HT-29 (cell line): ENCODE results near the gene IZUMO2. TPM values are rescaled to one million over a fixed set of nuclear protein-coding genes. Genes with fewer than 3 reads are reported as not detected.

ENCODE experiments used
- DNase-seq: peaks from one replicate; pipeline ENCODE4 v3.0.0-alpha.2; 2015; ENCODE audit warnings: low spot score
- total RNA-seq: library from RNA; depleted of rRNA; stranded (reverse); fragments of >200 nt; shearing (Covaris generic); gene quantifications from 2 replicates; pipeline ENCODE4 v1.2.3, GENCODE V29; 2014; rRNA removed

Gene IZUMO2
- not detected in 2 replicates for total RNA-seq

DNA sequence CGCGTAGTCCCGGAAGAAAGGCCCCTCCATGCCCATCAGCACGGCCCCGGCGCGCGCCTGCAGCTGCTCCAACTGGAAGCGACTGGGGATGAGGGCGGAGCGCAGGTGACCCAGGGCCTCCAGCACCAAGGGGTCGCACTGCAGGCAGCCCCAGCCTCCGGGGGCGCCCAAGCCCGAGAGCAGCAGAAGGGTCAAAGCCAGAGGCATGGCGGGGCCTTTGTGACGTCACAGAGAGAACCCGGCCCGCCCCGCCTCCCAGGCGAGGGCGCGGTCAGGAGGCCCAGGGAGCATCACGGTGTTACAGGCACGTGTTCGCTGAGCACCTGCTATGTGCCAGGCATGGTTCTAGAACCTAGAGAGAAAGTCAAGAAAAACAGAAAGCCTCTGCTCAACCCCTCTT lies at the start of gene IZUMO2:
Gene IZUMO2 (minus strand): TSS at position 294 of the 400 bp plus-strand sequence. CDS start 87 bp downstream, at position 207.
- no peak for DNase-seq

DNA sequence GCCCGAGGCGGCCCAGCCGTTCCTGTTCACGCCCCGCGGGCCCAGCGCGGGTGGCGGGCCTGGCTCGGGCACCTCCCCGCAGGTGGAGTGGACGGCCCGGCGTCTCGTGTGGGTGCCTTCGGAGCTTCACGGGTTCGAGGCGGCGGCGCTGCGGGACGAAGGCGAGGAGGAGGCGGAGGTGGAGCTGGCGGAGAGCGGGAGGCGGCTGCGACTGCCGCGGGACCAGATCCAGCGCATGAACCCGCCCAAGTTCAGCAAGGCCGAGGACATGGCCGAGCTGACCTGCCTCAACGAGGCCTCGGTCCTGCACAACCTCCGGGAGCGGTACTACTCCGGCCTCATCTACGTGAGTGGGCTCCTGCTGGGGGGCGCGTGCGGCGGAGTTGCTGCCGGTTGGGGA lies 47.3 kb upstream of the IZUMO2 start:
- DNase-seq: no peak

DNA sequence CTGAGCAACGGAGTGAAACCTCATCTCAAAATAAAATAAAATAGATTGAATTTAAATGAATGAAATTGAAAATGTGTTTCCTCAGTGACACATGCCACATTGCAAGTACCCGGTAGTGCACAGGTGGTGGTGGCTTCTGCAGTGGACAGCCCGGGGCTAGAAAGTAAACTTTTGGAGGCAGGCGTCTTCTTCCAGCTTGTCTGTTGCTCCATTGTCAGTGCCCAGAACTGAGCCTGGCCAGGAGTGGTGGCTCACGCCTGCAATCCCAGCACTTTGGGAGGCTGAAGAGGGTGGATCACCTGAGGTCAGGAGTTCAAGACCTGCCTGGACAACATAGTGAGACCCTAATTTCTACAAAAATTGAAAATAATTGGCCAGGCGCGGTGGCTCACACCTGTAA lies 46.0 kb upstream of the IZUMO2 start:
- DNase-seq: no peak

DNA sequence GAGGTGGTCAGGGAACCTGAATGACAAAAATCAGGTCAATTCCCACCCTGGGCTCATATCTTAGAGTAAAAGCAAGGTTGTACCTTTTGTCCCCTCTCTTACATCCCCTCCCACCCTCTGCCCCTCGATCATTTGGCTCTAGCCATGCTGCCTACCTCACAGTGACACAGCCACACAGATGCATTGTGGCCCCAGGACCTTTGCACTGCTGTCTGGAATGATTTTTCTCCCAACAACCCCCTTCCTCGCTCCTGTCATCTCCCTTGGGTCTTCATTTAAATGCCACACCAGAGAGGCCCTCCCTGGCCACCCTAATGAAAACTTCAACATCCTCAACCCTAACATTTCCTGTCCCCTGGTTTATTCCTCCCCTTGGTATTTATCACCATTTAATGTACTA lies 44.6 kb upstream of the IZUMO2 start:
- DNase-seq: no peak

DNA sequence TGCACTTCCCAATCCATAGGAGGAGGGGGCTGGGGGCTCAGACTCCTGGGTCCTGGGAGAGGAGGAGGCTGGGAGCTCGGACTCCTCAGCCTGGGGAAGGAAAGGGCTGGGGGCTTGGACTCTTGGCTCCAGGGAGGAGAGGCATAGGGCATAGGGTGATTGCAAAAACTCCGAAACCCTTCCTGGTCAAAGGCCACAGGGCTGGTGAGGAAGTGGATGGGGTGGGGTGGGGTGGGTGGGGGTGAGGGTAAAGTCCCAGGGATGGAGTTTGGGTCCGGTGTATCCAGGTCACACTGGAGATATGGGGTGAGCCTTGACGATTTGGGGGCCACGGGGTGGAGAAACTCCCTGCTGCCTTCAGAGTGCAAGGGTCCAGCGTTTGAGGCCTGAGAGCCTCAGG lies 43.1 kb upstream of the IZUMO2 start:
- DNase-seq: no peak

DNA sequence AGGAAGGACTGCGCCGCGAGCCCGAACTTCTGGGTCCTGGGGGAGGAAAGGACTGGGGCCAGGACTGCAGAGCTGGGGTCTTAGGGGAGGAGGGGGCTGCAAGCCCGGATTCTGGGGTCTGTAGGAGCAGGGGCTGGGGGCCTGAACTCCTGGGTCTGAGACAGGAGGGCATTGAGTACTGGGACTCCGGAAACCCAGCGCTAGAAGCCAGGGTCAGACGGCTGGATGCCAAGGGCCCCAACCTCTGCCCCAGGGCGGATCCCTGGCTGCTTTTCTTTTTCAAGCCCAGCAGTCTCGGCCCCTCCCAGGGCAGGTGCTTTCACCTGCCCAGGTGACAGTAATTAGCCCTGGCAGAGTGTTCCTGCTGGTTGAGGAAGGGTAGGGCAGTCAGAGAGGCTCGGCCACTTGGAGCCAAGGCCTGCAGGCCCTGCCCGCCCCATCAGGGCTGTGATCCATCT lies 42.6 kb upstream of the IZUMO2 start:
- DNase-seq: peak; percentile 97

DNA sequence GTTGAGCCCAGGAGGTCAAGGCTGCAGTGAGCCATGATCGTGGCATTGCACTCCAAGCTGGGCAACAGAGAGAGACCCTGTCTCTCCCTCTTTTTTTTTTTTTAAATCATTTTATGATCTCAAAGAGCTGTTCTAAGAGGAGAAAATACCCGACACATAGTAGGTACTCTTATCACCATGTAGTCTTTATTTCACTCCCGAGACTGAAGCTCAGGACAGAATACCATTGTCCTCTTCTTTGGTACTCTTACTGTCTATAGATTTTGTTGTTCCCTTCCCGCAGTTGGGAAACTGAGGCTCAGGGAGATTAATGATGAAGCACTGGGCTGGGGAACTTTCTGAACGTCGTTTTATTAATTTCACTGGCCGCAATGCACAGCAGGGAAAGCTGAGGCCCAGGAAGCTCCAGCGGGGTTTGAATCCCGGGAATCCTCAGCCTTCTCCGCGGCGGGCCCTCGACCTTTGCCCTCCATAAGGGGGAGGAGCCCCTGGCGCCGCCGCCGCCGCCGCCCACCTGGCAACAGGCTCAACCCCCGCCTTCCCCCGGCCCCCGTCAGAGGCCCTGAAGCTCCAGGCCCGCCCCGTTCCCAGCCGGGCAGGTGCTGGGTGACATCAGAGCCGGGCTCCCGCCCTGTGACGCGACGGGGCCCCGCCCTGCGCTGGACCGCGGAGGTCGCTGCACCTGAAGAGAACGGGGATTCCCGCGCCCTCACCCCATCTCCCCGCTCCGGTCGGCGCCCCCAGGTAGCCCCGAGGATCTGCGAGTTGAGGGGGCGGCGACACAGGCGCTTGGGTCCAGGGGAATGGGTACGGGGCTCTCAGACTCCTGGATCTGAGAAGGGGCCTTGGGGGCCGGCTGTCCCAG lies 42.0 kb upstream of the IZUMO2 start:
- peak; percentile 99 for DNase-seq

DNA sequence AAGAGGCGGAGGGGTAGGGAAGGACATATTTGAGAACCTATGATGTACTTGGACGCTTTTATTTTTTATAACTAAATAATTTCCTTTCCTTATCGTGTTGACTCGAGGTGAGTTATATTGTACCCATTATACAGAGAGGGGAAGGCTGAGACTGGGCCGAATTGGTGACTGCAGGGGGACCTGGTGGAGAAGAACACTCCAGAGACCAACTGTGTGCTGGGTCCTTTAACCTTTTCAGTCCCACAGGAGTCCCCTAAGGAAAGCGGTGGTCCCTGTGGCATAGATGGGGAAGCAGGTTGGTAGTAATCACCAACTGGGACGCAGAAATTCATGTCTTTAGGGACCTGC lies 41.0 kb upstream of the IZUMO2 start:
- peak; percentile 47 for DNase-seq

DNA sequence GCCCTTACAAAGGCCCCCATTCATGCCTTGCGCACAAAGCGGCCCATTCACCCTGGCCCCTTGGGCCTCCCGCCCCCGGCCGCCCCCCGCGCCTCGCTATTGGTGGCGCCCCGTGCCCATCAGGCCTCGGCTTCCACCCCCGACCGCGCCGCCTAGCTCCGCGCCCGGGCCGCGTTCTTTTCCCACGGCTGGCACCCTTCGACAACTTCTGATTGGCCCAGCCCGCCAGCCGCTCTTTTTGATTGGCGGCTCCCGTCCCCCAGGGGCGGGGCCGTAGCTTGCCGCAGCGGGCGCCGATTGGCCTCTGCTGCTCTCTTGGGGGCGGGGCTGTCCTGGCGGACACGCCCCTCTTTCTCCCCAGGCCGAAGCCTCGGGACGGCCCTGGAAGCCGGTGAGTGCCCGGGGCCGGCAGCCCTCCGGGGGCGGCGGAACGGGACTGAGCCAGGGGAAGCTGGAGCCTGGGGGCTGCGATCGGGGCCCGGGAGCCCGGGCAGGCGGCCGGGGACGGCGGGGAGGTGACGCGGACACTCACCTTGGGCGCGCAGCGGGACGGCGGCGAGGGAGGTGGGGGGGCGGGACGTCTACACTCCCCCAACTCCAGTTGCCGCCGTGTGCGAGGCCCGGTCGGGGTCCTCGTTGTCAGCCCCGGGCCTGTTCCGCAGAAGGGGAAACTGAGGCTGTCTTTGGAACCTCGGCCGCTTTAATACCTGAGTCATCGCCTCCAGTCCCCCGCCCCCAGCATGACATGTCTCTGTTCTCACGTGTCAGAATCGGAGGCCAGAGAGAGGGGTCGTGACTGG lies 40.4 kb upstream of the IZUMO2 start, which contains the start of gene MYH14:
Gene MYH14 (plus strand): TSS at position 342 of the 800 bp plus-strand sequence. CDS start 6,744 bp downstream, outside the sequence.
- DNase-seq: peak; percentile 100

DNA sequence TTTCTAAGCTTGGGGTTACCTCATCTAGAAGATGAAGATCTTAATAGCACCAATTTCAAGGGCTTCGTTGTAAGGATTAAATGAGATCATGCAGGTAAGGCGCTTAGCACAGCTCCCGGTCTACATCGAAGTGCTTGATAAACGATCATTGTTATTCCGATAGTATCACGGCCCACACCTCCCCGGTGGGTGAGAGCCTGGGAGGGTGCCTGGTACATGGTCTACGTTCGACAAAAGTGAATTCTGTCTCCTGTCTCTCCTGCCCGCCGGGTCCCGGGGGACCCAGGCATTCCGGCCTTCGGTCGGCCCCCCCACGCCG lies 39.8 kb upstream of the IZUMO2 start:
- DNase-seq: no peak

DNA sequence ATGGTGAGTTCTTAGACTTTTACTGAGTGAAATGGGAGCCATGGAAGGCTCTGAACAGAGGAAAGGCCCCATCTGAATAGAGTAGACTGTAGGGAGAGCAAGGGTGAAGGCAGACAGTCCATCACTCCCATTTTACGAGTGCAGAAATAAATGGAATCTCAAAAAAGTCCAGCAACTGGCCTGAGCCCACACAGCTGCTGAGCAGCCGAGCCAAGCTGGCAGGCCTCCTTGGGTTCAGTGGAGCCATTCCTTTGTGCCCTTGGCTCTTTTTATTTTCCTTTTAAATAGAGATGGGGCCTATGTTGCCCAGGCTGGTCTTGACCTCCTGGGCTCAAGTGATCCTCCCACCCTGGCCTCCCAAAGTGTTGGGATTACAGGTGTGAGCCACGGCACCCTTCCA lies 39.3 kb upstream of the IZUMO2 start:
- no peak for DNase-seq

DNA sequence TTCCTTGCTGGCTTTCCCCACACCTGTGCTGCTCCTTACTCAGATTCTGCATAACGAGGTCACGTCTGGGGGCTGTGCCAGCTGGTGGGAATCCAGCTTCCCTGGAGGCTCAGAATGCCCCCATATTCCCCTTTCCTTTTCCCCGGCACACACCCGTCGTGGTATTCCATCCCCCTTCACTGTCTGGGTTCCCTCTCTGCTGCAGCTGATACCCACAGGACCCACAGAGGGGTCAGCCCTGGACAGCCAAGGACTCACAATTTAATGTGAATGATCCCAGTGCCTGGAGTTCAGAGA lies 36.1 kb upstream of the IZUMO2 start:
- DNase-seq: no peak

DNA sequence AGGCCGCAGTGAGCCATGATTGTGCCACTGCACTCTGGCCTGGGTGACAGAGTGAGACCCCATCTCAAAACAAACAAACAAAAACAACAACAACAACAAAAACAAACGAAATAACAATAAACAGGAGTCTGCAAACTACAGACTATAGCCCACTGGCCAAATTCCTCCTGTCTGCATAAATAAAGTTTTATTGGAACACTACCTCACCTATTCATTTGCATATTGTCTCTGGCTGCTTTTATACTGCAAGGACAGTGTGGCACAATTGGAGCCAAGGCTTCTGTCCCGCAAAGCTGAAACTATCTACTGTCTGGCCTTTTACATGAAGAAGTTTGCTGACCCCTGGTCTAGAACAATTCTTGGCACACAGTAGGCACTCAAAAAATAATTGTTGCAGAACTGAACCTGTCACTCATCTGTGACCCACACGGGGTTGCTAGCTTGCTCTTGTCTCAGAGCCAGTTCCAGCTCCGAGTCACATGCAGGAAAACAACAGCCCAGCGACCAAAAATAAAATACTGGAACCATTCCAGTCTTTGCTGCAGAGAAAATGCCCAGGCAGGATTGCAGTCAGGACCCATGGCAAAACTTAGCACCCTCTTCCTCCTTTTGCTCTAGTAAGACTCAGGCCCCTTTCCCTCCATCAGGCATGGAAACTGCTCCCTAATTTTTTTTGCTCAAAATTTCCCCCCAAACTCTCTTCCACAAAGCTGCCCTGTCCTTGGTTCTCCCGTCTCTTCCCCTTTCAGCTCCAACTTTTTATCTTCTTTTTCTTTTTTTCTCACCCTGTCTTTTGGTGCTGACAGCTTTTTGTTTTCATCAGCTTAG lies 35.6 kb upstream of the IZUMO2 start:
- DNase-seq: no peak

DNA sequence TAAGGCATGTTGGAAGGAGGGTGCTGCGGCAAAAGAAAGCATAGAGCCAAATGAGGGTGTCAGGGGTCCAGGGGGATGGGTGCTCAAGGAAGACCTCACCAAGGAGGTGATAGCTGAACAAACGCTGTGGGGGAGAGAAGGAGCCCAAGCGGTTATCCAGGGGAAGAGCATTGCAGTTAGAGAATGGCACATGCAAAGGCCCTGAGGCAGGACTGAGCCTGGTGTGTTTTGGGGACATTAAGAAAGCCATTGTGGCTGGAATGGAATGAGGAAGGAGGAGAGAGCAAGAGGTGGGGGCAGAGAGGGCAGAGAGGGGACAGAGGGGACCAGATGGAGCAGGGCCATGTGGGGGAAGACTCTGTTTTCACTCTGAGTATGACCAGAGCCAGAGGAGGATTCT lies 34.3 kb upstream of the IZUMO2 start:
- no peak for DNase-seq

DNA sequence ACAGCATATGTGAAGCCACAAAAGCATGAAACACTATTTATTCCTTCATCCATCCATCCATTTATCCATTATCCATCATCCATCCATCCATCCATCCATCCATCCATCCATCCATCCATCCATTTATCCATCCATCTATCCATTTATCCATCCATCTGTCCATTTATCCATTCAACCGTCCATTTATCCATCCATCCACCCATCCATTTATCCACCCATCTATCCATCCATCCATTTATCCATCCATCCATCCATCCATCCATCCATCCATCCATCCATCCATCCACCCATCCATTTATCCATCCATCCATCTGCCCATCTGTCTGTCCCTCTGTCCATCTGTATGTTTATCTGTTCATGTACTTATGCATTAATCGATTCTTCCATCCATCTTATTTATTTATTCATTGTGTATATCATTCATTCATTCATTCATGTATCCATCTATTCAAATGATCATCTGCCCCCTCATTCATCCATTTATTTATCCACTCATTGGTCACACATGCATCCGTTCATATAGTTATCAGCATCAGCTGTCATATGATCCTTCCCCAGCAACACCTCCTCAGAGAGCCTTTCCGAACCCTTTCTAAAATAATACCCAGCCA lies 33.3 kb upstream of the IZUMO2 start:
- DNase-seq: no peak

DNA sequence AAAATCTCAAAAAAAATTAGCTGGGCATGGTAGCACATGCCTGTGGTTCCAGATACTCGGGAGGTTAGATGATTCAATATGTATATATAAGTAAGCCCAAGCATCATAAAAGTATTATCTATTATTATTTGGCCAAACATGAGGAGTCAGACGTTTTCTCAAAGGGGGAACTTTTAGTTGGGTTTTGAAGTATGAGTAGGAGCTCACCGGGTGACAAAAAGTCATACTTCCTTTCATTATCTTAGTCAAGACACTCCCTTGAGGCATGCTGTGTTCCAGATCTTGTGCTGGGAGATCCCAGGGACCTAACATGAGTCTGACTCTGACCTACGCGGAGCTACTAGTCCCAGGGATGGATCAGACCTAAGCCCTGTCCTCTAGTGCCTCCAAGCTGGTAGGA lies 32.1 kb upstream of the IZUMO2 start:
- no peak for DNase-seq

DNA sequence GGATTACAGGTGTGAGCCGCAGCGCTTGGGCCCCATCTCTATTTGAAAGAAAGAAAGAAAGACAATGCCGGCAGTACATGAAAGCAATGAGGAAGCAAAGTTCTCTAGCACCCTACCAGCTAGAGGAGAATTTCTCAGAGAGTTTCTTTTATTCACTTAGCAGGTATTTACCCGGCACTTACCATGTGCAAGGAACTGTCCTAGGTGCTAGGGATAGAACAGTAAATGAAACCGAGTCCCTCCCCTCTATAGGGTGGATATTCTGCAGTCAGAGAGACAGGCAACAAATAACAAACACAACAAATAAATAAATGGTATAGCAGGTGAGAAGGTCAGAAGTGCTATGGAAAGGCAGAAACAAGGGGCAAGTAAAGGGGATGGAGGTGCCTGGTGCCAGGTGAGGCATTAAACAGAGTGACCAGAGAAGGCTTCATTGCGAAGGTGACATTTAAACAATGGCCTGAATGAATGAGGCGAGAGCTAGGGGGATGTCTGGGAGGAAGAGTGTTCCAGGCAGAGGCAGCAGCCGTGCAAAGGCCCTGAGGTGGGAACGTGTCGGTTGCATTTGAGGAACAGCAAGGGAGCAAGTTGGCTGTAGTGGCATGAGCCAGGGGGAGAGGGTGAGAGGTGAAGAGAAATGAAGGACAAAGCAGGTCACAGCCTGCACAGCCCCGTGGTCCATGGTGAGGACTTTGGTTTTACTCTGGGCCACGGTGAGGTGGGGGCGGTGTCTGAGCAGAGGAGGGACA lies 29.6 kb upstream of the IZUMO2 start:
- no peak for DNase-seq

DNA sequence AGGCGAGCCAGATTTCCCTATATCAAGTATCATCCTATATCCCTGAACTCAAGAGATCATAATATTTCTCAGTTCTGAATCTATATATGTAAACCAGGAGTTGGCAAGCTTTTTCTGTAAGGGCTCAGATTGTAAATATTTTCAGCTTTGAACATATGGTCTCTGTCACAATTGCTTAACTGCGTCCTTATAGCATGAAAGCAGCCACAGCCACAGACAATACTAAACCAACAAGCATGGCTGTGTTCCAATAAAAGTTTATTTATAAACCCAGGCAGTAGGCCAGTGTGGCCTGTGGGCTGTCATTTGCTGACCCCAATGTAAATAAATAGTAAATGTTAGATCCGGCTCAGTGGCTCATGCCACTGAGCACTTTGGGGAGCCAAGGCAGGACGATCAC lies 28.1 kb upstream of the IZUMO2 start:
- DNase-seq: peak; percentile 91

DNA sequence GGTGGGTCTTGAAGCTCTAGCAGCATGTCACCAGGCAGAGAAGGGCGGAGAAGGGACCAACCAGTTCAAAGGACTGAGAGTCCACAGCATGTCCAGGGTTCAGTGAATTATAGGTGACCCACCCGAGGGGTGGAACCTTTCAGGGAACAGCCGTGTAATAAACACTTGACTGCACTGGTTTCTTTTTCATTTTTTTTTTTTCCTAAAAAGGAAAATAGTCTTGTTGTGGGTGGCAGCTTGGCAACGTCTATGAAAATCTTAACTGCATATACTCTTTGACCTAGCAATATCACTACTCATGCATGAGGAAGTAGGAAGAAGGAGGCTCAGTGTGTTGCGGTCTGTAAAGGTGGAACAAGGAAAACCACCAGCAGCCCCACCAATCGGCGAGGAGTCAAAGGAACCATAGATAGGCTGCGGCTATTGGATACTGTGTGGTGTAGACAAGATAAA lies 27.4 kb upstream of the IZUMO2 start:
- peak; percentile 99 for DNase-seq

DNA sequence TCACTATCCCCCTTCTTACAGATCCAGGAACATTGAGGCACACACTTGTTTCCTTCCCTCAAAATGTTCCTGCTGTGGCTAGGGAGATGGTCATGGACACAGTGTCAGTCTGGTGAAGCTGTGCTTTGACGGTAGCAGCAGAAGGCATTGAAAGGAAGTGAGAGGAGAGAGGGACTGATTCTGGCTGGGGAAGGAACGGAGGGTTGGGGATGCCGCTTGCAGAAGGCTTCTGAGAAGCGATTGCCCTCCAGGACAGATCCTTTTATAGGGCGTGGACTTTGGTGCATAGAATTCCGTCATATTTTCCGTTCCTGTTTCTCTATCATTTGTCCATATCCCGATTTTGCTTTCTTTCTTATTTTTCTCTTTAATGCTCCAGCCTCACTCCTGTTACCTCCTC lies 26.2 kb upstream of the IZUMO2 start:
- peak; percentile 54 for DNase-seq

DNA sequence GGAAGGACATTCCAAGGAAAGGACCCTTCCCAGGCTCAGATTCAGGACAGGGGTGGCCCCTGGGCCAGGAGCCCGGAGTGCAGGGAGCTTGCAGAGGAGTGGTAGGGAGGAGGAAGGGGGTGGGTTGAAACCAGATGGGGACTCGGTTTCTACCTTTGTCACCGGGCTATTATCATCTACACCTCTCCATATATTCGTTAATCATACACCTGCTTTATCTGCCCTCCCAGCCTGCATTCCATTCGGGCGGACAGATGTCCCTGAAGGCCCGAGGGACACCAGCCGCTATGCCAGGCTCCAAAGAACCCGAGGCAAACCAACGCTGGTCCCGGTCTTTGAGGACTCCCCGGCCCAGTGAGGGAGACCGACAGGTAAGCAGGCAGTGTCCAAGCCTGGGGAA lies 24.9 kb upstream of the IZUMO2 start:
- DNase-seq: peak; percentile 76
